IMR-90 (cell line): ENCODE data around the gene CSNK1D. TPM values are rescaled to one million over a fixed set of nuclear protein-coding genes. Genes with fewer than 3 reads are reported as not detected.

Experiments
- ATAC-seq: fragments of 200-7000 bp; cut with Tn5 transposase; 2 replicates; pipeline ENCODE4 v1.9.1; 2020; ENCODE audit warnings: low read depth, mild to moderate bottlenecking, moderate library complexity
- BruUV-seq: library from RNA; stranded (reverse); fragments of 400-500 nt; replicated peaks from 2 replicates; lab custom pipeline; 2021; lab: Mats Ljungman, UMichigan
- CTCF ChIA-PET: fragments of 300-600 bp; formaldehyde crosslinking; extraction: SDS; loops from one replicate; lab custom pipeline; 2021; ENCODE audit warnings: antibody characterized with exemption; lab: Yijun Ruan, JAX
- POLR2A ChIA-PET: fragments of 300-600 bp; sonication (Branson Sonifier 250); formaldehyde crosslinking; loops from one replicate; lab custom pipeline; 2022; ENCODE audit warnings: antibody characterized with exemption; ENCODE audit not compliant: unreplicated experiment; lab: Charles Lee
- DNase-seq: peaks from one replicate; pipeline ENCODE4 v3.0.0; 2013
- H2AFZ ChIP-seq: replicated peaks from 2 replicates; pipeline ENCODE3; 2013; ENCODE audit warnings: low read length, mild to moderate bottlenecking; ENCODE audit not compliant: poor library complexity
- H2AK5ac ChIP-seq: 2 replicates; pipeline ENCODE4 v1.6.1; 2013; ENCODE audit warnings: low read depth, low read length, inconsistent platforms
- H2AK9ac ChIP-seq: replicated peaks from 2 replicates; pipeline ENCODE3; 2013; ENCODE audit warnings: mild to moderate bottlenecking, low read depth, low read length, moderate library complexity; ENCODE audit not compliant: poor library complexity
- H2BK120ac ChIP-seq: 2 replicates; pipeline ENCODE4 v1.6.1; 2013; ENCODE audit warnings: low read depth, low read length, inconsistent platforms
- H2BK15ac ChIP-seq: 3 replicates; pipeline ENCODE4 v1.6.1; 2013; ENCODE audit warnings: low read depth, low read length, inconsistent platforms
- H2BK20ac ChIP-seq: 2 replicates; pipeline ENCODE4 v1.6.1; 2013; ENCODE audit warnings: low read depth, mild to moderate bottlenecking, inconsistent platforms, low read length, moderate library complexity
- H2BK5ac ChIP-seq: 2 replicates; pipeline ENCODE4 v1.6.1; 2013; ENCODE audit warnings: mild to moderate bottlenecking, low read depth, low read length, inconsistent platforms; ENCODE audit not compliant: poor library complexity, severe bottlenecking
- H3K14ac ChIP-seq: replicated peaks from 2 replicates; pipeline ENCODE4 v1.6.1; 2013; ENCODE audit warnings: low read depth, low read length, inconsistent platforms
- H3K18ac ChIP-seq: 2 replicates; pipeline ENCODE4 v1.6.1; 2013; ENCODE audit warnings: low read depth, low read length, control low read depth
- H3K23ac ChIP-seq: 2 replicates; pipeline ENCODE4 v1.6.1; 2013; ENCODE audit warnings: low read depth, low read length, inconsistent platforms
- H3K27ac ChIP-seq: 2 replicates; pipeline ENCODE4 v1.5.1; 2013; ENCODE audit warnings: mild to moderate bottlenecking, control low read depth, low read length; ENCODE audit not compliant: insufficient read depth
- H3K27me3 ChIP-seq: 2 replicates; pipeline ENCODE4 v1.6.1; 2013; ENCODE audit warnings: low read length; ENCODE audit not compliant: control insufficient read depth, insufficient read depth
- H3K36me3 ChIP-seq: 2 replicates; pipeline ENCODE4 v1.6.1; 2013; ENCODE audit warnings: low read length, mixed read lengths; ENCODE audit not compliant: control insufficient read depth, insufficient read depth
- H3K4ac ChIP-seq: 2 replicates; pipeline ENCODE4 v1.6.1; 2013; ENCODE audit warnings: low read depth, low read length, inconsistent platforms
- H3K4me1 ChIP-seq: 2 replicates; pipeline ENCODE4 v1.6.1; 2013; ENCODE audit warnings: low read length, mixed read lengths; ENCODE audit not compliant: control insufficient read depth, insufficient read depth
- H3K4me2 ChIP-seq: 2 replicates; pipeline ENCODE4 v1.6.1; 2013; ENCODE audit warnings: low read depth, mild to moderate bottlenecking, control low read depth, low read length, moderate library complexity
- H3K4me3 ChIP-seq: 2 replicates; pipeline ENCODE4 v1.5.1; 2013; ENCODE audit warnings: low read depth, mild to moderate bottlenecking, control low read depth, low read length, moderate library complexity; ENCODE audit not compliant: insufficient read depth
- H3K56ac ChIP-seq: 2 replicates; pipeline ENCODE4 v1.6.1; 2013; ENCODE audit warnings: low read length, inconsistent platforms; ENCODE audit not compliant: insufficient read depth; ENCODE audit errors: extremely low read depth
- H3K79me1 ChIP-seq, 2 experiments: 2 replicates each; pipeline ENCODE4 v1.6.1; 2013; ENCODE audit warnings: low read length in 2 of 2, inconsistent platforms in 1 of 2, low read depth in 1 of 2
- H3K9ac ChIP-seq: 2 replicates; pipeline ENCODE4 v1.6.1; 2013; ENCODE audit warnings: low read depth, low read length, control low read depth
- H3K9me1 ChIP-seq: 2 replicates; pipeline ENCODE4 v1.6.1; 2013; ENCODE audit warnings: low read length, inconsistent platforms; ENCODE audit not compliant: insufficient read depth
- H3K9me3 ChIP-seq: 2 replicates; pipeline ENCODE4 v1.6.1; 2013; ENCODE audit warnings: low read length; ENCODE audit not compliant: control insufficient read depth, insufficient read depth
- H4K20me1 ChIP-seq: 2 replicates; pipeline ENCODE4 v1.6.1; 2013; ENCODE audit warnings: low read length, inconsistent platforms; ENCODE audit not compliant: insufficient read depth
- H4K5ac ChIP-seq: 2 replicates; pipeline ENCODE4 v1.6.1; 2013; ENCODE audit warnings: mild to moderate bottlenecking, low read depth, low read length, control low read depth
- H4K8ac ChIP-seq, 2 experiments: 2 replicates each; pipeline ENCODE4 v1.6.1; 2013; ENCODE audit warnings: low read depth in 2 of 2, low read length in 2 of 2, control low read depth in 1 of 2, inconsistent platforms in 1 of 2
- H4K91ac ChIP-seq: 2 replicates; pipeline ENCODE4 v1.6.1; 2013; ENCODE audit warnings: low read depth, low read length, inconsistent platforms; ENCODE audit not compliant: insufficient read depth
- BHLHE40 ChIP-seq: fragments of 150-350 bp; IDR thresholded peaks from 2 replicates; pipeline ENCODE4 v1.6.1; 2016; ENCODE audit warnings: mild to moderate bottlenecking, low read depth, low read length
- CHD1 ChIP-seq: IDR thresholded peaks from 2 replicates; pipeline ENCODE4 v1.6.1; 2012; ENCODE audit warnings: low read depth, low read length, improper control_type of control experiment
- CTCF ChIP-seq: conservative IDR thresholded peaks from 2 replicates; pipeline ENCODE4 v1.5.1; 2012; ENCODE audit warnings: mild to moderate bottlenecking, low read depth, low read length, improper control_type of control experiment
- FOS ChIP-seq: fragments of 150-350 bp; IDR thresholded peaks from 2 replicates; pipeline ENCODE4 v1.6.1; 2016; ENCODE audit warnings: low read depth, low read length
- MAFK ChIP-seq: IDR thresholded peaks from 2 replicates; pipeline ENCODE4 v1.6.1; 2012; ENCODE audit warnings: low read depth, low read length, improper control_type of control experiment
- MAZ ChIP-seq: IDR thresholded peaks from 2 replicates; pipeline ENCODE4 v1.6.1; 2012; ENCODE audit warnings: low read depth, mild to moderate bottlenecking, low read length, improper control_type of control experiment, moderate library complexity, borderline replicate concordance
- MXI1 ChIP-seq: IDR thresholded peaks from 2 replicates; pipeline ENCODE4 v1.6.1; 2012; ENCODE audit warnings: low read depth, mild to moderate bottlenecking, low read length, moderate library complexity, borderline replicate concordance
- RAD21 ChIP-seq: IDR thresholded peaks from 2 replicates; pipeline ENCODE4 v1.6.1; 2012; ENCODE audit warnings: low read length, improper control_type of control experiment
- RCOR1 ChIP-seq: IDR thresholded peaks from 2 replicates; pipeline ENCODE4 v1.6.1; 2012; ENCODE audit warnings: mild to moderate bottlenecking, low read length, improper control_type of control experiment; ENCODE audit not compliant: insufficient replicate concordance
- RFX5 ChIP-seq: IDR thresholded peaks from 2 replicates; pipeline ENCODE4 v1.8.0; 2012; ENCODE audit warnings: low read depth, mild to moderate bottlenecking, low read length, moderate library complexity
- USF2 ChIP-seq: fragments of 150-350 bp; IDR thresholded peaks from 2 replicates; pipeline ENCODE4 v1.6.1; 2017; ENCODE audit warnings: mild to moderate bottlenecking, antibody characterized with exemption, low read length, low read depth
- WGBS, 2 experiments: methylation state at CpG; one replicate each; pipeline versions ENCODE4 v1.1.5 to v1.1.7; 2013; ENCODE audit warnings: missing lambda C conversion rate in 2 of 2; ENCODE audit not compliant: insufficient read length in 1 of 2; ENCODE audit errors: extremely low coverage in 2 of 2; 5-methylcytosine and 5-hydroxymethylcytosine counted together
- dilution Hi-C: fragments of 300-500 bp; cut with HindIII; formaldehyde crosslinking; loops from one replicate; pipeline ENCODE4 v1.14.3; 2018; ENCODE audit warnings: low sequenced_read_pairs; ENCODE audit not compliant: unreplicated experiment
- in situ Hi-C: fragments of 300-500 bp; cut with MboI; formaldehyde crosslinking; loops from 3 replicates; pipeline ENCODE4 v1.14.3; 2019; ENCODE audit warnings: low sequenced_read_pairs, inconsistent platforms, mixed read lengths
- intact Hi-C: fragments of 100-400 bp; cut with micrococcal nuclease; formaldehyde crosslinking; loops from 2 replicates; pipeline ENCODE4 v1.10.0; 2022
- polyA plus RNA-seq, 3 experiments: library from polyadenylated mRNA; depleted of rRNA; stranded (reverse); fragments of >200 nt; gene quantifications; 2 replicates each; pipeline ENCODE4 v1.2.3, GENCODE V29; 2012; ENCODE audit warnings: low replicate concordance in 1 of 3
- total RNA-seq: library from RNA; depleted of rRNA; stranded (reverse); fragments of >200 nt; gene quantifications from 2 replicates; pipeline ENCODE4 v1.2.3, GENCODE V29; 2012

CSNK1D gene
- total and polyA plus RNA-seq, 2 of the 4 experiments (the other 2 are of a cell fraction) = 47.1 to 186 TPM

- H3K4me1 ChIP-seq = peaks cover 43% of the 10 kb centered on the region
- ChIA-PET POLR2A (no interaction called here), CTCF (no interaction called here)
- dilution Hi-C loops = no loop called here
- intact Hi-C loops = no loop called here
- no peak overlapping the region for H3K23ac ChIP-seq
- no peaks in the 10 kb centered on the region for H3K9me1 ChIP-seq
- H3K9ac ChIP-seq = peak overlapping the region; percentile 91
- no peak overlapping the region for H4K8ac ChIP-seq
- peak overlapping the region; percentile 39; the same call in 1 of the 2 replicates for H2AK5ac ChIP-seq
- no peaks in the 10 kb centered on the region for H3K27me3 ChIP-seq
- BruUV-seq = no TSS peak
- H2BK20ac ChIP-seq = no peak overlapping the region
- H2BK120ac ChIP-seq = no peak overlapping the region
- DNase-seq (no peak), ATAC-seq (no peak)
- no peak overlapping the region for H3K56ac ChIP-seq
- H3K36me3 ChIP-seq = peaks cover 34% of the 10 kb centered on the region
- in situ Hi-C loops = no loop called here
- H3K4ac ChIP-seq = no peak overlapping the region
- TF ChIP-seq RFX5 = no peak
- no peak for TF ChIP-seq RCOR1
- TF ChIP-seq BHLHE40 = no peak
- no peak for TF ChIP-seq MXI1
- TF ChIP-seq RAD21 = no peak
- TF ChIP-seq FOS = no peak
- TF ChIP-seq USF2 = no peak
- TF ChIP-seq MAZ = no peak
- no peak for TF ChIP-seq CTCF
- no peak for TF ChIP-seq CHD1
- TF ChIP-seq MAFK = no peak
- no peak overlapping the region for H2BK15ac ChIP-seq
- H2AK9ac ChIP-seq = peak overlapping the region; percentile 99
- WGBS, 2 experiments = 82% methylated on average over 19 of the region's 21 CpGs; no CpG with 5 or more reads in 1 of the 2 experiments
- no peak overlapping the region for H3K14ac ChIP-seq
- peaks cover 0 to 66% of the 10 kb centered on the region in 2 experiments; a peak in 2 of 4 replicates for H3K79me1 ChIP-seq
- H4K5ac ChIP-seq = no peak overlapping the region
- peak overlapping the region; percentile 87 for H3K4me2 ChIP-seq
- no peak overlapping the region for H2AFZ ChIP-seq
- H3K27ac ChIP-seq = peak overlapping the region; percentile 91
- no peak overlapping the region for H3K18ac ChIP-seq
- H3K9me3 ChIP-seq = no peaks in the 10 kb centered on the region
- peak overlapping the region; percentile 25; the same call in 1 of the 2 replicates for H4K91ac ChIP-seq
- peak overlapping the region; percentile 98 for H3K4me3 ChIP-seq
- peak overlapping the region; percentile 79 for H2BK5ac ChIP-seq
- peaks cover 85% of the 10 kb centered on the region for H4K20me1 ChIP-seq
These were observed 41.1 kb downstream of the CSNK1D start for GRCh38 chr17:82232322-82232820.
